ENCODE measurements around the gene ZNF682. TPM values are rescaled to one million over a fixed set of nuclear protein-coding genes. Genes with fewer than 3 reads are reported as not detected.
"Not testable (repeated sequence)": the region's sequence is repeated elsewhere in the genome, so short reads cannot be mapped to it uniquely, and the experiment has no call there.

ZNF682 gene
- total and polyA plus RNA-seq, 12 donors: 1.9 to 31.8 (median 4.8) TPM

- WGBS, 2 donors: 0 to 1% methylated on average over 19 of the region's 19 CpGs
- H3K27me3 ChIP-seq: no peaks in the 10 kb centered on the region
Observed at GRCh38 chr19:20078581-20079031, 39.3 kb upstream of the ZNF682 start.

DNA sequence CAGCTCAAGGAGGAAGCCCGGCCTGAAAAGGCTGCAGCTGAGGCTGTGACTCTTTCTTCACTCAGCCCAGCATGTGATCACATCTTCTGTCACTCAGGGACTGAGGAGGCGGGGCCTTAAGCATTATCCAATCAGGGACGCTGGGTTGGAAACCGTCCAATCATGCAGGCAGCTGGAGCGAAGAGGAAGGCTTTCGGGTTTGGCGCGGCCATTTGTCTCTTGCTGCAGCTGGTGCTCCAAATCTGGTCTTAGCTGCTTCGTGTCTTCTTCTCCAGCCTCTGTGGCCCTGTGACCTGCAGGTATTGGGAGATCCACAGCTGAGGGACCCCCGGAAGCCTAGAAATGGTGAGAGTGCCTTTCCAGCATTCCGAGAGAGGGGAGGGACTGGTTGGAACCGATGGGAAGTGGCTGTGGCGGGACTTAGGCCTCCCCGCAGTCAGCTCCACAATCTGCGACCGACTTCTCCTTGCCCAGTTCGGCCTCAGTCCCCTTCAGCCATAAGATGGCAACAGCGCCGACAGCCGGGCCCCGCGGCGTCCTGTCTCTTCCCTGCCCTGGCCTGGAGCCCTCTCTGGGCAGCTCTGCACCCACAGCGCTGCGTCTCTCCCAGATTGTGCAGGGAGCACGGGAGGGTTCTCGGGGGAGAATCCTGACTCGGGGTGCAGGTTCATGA is 38.6 kb upstream of the ZNF682 start, which contains the start of gene ZNF90:
TSS of gene ZNF90 (plus strand) at position 210 of the 673 bp plus-strand sequence. CDS start at position 343, 133 bp downstream.
- peak; percentile 94 to 99 (median 98) for ATAC-seq
- 0 to 1% methylated on average over 28 of the region's 28 CpGs for WGBS, 2 donors
- peak within 1 kb of the TSS in 4 of 10 donors; percentile 8 to 49 (median 26) for H3K27ac ChIP-seq
- peaks cover 0 to 23% (median 12%) of the 10 kb centered on the region in 9 donors for H3K4me1 ChIP-seq
- no peaks in the 10 kb centered on the region for H3K36me3 ChIP-seq
- no peaks in the 10 kb centered on the region for H3K27me3 ChIP-seq
- intact Hi-C loops (cut with DNase I): loop anchor here in 2 of 10 donors (10.0 kb wide), 2 partner anchors 87 to 157 kb away; partner anchors contain the start of gene ZNF486 (in 1 of the 2)
- peaks cover 0 to 12% (median 0%) of the 10 kb centered on the region in 11 donors for H3K9me3 ChIP-seq
- DNase-seq: peak; percentile 87 to 97
- peak in 1 of 9 donors; percentile 8 for TF ChIP-seq CTCF (IDR thresholded peaks at IDR 0.05)
- peak within 1 kb of the TSS; percentile 37 to 77 (median 57) for H3K4me3 ChIP-seq

More at GRCh38 chr19:20078581-20079031, 39.3 kb upstream of the ZNF682 start:
- Histone ChIP-seq H3K4me1 (peaks cover 0 to 23% (median 12%) of the 10 kb centered on the region in 9 donors), H3K36me3 (no peaks in the 10 kb centered on the region), H3K4me3 (peak overlapping the region; percentile 37 to 77 (median 57)), H3K27ac (peak overlapping the region in 2 of 10 donors; percentile 24 to 49), H3K9me3 (peaks cover 0 to 14% (median 0%) of the 10 kb centered on the region in 11 donors)
- peak in 1 of 2 donors; percentile 16 for DNase-seq
- ATAC-seq: peak in 7 of 8 donors; percentile 11 to 35 (median 21)
- TF ChIP-seq CTCF (IDR thresholded peaks at IDR 0.05): no peak
- intact Hi-C loops (cut with DNase I): loop anchor here in 2 of 10 donors (10.0 kb wide), 2 partner anchors 86 to 156 kb away; partner anchors contain the start of gene ZNF486 (in 1 of the 2)

DNA sequence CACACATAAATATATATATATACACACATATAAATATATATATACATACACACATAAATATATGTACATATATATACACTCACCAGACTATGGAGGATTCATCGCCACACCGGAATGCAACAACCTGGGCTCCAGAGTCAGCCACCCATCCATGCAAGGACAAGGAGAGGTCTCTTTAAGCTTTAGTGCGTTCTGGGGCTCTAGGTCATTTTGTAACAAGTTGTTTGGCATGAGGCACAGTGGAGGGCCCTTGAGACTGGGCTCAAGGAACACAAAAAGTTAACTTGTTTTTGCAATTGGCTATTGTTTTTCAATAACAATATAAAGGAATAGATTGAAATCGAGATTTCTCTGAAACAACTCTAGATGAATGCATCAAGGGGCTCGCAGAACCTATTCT is 33.6 kb upstream of the ZNF682 start:
- Histone ChIP-seq H3K4me3 (no peak overlapping the region), H3K27ac (no peak overlapping the region), H3K36me3 (no peaks in the 10 kb centered on the region), H3K27me3 (peaks cover 0 to 8% (median 7%) of the 10 kb centered on the region in 7 donors), H3K4me1 (peaks cover 0 to 7% (median 0%) of the 10 kb centered on the region in 9 donors), H3K9me3 (peaks cover 0 to 29% (median 0%) of the 10 kb centered on the region in 11 donors)
- ATAC-seq (no peak), DNase-seq (no peak)
- WGBS, 2 donors: 90 to 94% methylated on average over 5 of the region's 5 CpGs
- TF ChIP-seq CTCF (IDR thresholded peaks at IDR 0.05): no peak
- intact Hi-C loops (cut with DNase I): loop anchor here in 2 of 10 donors (10.0 kb wide), 2 partner anchors 92 to 162 kb away; partner anchors contain the start of gene ZNF486 (in 1 of the 2)

DNA sequence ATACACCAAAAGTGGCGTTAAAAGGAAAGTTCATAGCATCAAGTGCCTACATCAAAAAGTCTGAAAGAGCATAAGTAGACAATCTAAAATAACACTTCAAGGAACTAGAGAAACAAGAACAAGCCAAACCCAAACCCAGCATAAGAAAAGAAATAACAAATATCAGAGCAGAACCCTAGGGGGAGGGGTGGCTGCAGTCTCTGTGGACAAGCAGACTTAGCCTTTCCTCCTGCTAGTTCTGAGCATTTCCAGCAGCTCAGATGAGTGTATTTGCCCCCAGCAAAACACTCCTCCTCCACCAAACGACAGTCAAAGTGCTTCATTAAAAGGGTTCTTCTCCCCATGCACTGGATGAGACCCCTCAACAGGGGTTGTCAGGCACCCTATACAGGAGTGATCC is 31.4 kb upstream of the ZNF682 start:
- TF ChIP-seq CTCF (IDR thresholded peaks at IDR 0.05): no peak
- H3K4me1 ChIP-seq: no peaks in the 10 kb centered on the region
- no peak for DNase-seq
- intact Hi-C loops (cut with DNase I): loop anchor here in 2 of 10 donors (10.0 kb wide), 2 partner anchors 94 to 164 kb away; partner anchors contain the start of gene ZNF486 (in 1 of the 2)
- H3K4me3 ChIP-seq: no peak overlapping the region
- no peak overlapping the region for H3K27ac ChIP-seq
- no peak for ATAC-seq
- 60 to 72% methylated on average over 2 of the region's 2 CpGs for WGBS, 2 donors
- peaks cover 0 to 23% (median 0%) of the 10 kb centered on the region in 11 donors for H3K9me3 ChIP-seq
- no peaks in the 10 kb centered on the region for H3K36me3 ChIP-seq
- peaks cover 0 to 26% (median 14%) of the 10 kb centered on the region in 7 donors for H3K27me3 ChIP-seq

GRCh38 chr19:20068559-20068958 is 29.3 kb upstream of the ZNF682 start:
- WGBS, 2 donors: 35 to 37% methylated on average over 7 of the region's 7 CpGs
- not testable (repeated sequence) for ATAC-seq

More at GRCh38 chr19:20068559-20068958, 29.3 kb upstream of the ZNF682 start:
- H3K9me3 ChIP-seq: peaks cover 0 to 21% (median 0%) of the 10 kb centered on the region in 11 donors
- H3K4me1 ChIP-seq; H3K27ac ChIP-seq; intact Hi-C loops (cut with DNase I); H3K4me3 ChIP-seq; H3K36me3 ChIP-seq; DNase-seq: not testable (repeated sequence)
- H3K27me3 ChIP-seq: peaks cover 0 to 26% (median 14%) of the 10 kb centered on the region in 7 donors

All from heart right ventricle (tissue), 16 donors.